Peyer's patch (tissue), 4 donors: ENCODE results near the gene HIVEP2.

ENCODE experiments used
- CTCF ChIP-seq, 6 experiments: fragments of 450-650 bp in 4 of 6; fragments of 200-600 bp in 2 of 6; sonication (generic) in 1 of 6; IDR thresholded peaks; one replicate each; pipeline ENCODE4 v1.5.1; 2017 to 2019; ENCODE audit warnings: antibody characterized with exemption in 6 of 6, mild to moderate bottlenecking in 3 of 6, moderate library complexity in 1 of 6
- POLR2A ChIP-seq, 2 donors: fragments of 450-650 bp; IDR thresholded peaks; one replicate each; pipeline ENCODE4 v1.5.1; 2017; ENCODE audit warnings: antibody characterized with exemption in 2 of 2, mild to moderate bottlenecking in 2 of 2, moderate library complexity in 2 of 2

DNA sequence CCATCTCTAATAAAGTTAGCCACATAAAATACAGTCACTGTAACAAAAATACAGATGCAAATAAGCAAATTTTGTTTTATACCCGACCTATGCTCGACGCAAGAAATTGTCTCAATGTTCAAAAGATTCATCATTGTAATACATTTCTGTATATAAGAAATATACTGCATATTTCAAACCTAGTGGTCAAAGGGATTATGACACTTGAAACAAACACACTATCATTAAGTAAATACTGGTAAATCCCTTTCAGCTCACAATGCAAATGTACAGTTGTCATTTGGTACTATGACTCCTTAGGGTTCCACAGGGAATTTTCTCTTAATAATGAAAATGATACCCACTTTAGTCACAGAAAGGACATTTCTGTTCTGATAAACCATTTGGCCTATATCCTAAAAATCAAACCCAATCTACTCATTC, 2.2 kb downstream of the HIVEP2 start:
- TF ChIP-seq CTCF (IDR thresholded peaks at IDR 0.05): peak; percentile 48 to 92 (median 62)
- no peak for TF ChIP-seq POLR2A (IDR thresholded peaks at IDR 0.05)
